ENCODE results near the gene ITFG1. TPM values are rescaled to one million over a fixed set of nuclear protein-coding genes. Genes with fewer than 3 reads are reported as not detected.

Gene ITFG1
- total and polyA plus RNA-seq, 4 donors, result 37.4 to 61.9 (median 48.6) TPM

DNA sequence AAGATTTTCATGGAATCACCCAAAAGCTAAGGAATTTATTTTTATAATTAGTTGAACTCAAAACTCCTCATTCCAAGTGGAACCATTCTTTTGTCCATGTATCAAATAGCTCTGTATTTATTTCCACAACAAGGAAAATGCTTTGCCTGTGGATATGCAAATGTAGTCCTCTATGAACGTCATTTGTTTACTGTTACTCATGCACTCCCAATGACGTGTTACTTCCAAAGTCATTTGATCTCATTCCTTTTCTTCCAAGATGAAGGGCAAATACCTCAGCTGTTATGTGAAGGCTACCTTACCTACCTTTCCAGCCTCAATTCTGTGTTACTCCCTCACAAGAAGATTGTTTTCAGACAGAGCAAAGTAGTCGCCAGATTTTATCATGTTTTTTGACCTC lies 83.7 kb downstream of the ITFG1 start:
- ATAC-seq (ENCODE audit: low FRiP score), result no peak
- Histone ChIP-seq H3K4me3 (ENCODE audit: low read length in 2 of 2) (no peak overlapping the region), H3K36me3 (ENCODE audit: control insufficient read depth in 1 of 2, insufficient read depth in 2 of 2, low read length in 1 of 2) (no peaks in the 10 kb centered on the region), H3K27ac (ENCODE audit: low read depth in 1 of 2, low read length in 2 of 2) (no peak overlapping the region), H3K4me1 (ENCODE audit: control insufficient read depth in 1 of 2, insufficient read depth in 2 of 2, low read length in 2 of 2) (no peaks in the 10 kb centered on the region), H3K27me3 (ENCODE audit: control insufficient read depth in 1 of 2, insufficient read depth in 2 of 2, low read length in 1 of 2) (no peaks in the 10 kb centered on the region), H3K9me3 (ENCODE audit: control insufficient read depth, low read length) (no peaks in the 10 kb centered on the region)
- no peak for DNase-seq
- 65 to 73% methylated on average over 3 of the region's 3 CpGs for WGBS, 2 donors
- intact Hi-C loops (cut with DNase I), result no loop called here

DNA sequence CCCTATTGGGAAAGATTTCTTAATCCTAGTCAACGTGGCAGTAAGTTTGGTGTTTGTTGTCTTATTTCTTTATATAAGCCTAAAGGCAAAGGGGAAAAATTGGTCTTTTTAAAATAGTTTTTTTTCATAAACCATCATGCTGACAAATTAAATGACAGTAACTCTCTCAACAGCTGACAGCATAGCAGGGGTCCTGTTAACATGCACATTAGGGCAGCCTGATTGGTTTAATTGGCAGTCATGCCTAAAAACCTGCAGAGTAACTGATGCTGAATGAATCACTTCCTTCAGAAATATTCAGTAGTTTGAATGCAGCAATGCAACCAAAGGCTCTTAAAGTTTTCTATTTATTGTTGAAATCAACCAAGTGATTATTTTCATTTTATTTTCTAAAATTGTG lies 85.4 kb downstream of the ITFG1 start:
- ATAC-seq (ENCODE audit: low FRiP score) (no peak), DNase-seq (no peak)
- H3K4me3 ChIP-seq (ENCODE audit: low read length in 2 of 2), result no peak overlapping the region
- no peak overlapping the region for H3K27ac ChIP-seq (ENCODE audit: low read depth in 1 of 2, low read length in 2 of 2)
- no peaks in the 10 kb centered on the region for H3K27me3 ChIP-seq (ENCODE audit: control insufficient read depth in 1 of 2, insufficient read depth in 2 of 2, low read length in 1 of 2)
- no peaks in the 10 kb centered on the region for H3K4me1 ChIP-seq (ENCODE audit: control insufficient read depth in 1 of 2, insufficient read depth in 2 of 2, low read length in 2 of 2)
- WGBS, 2 donors, result 88 to 94% methylated on average over 1 of the region's 1 CpG
- H3K9me3 ChIP-seq (ENCODE audit: control insufficient read depth, low read length), result no peaks in the 10 kb centered on the region
- intact Hi-C loops (cut with DNase I), result no loop called here
- no peaks in the 10 kb centered on the region for H3K36me3 ChIP-seq (ENCODE audit: control insufficient read depth in 1 of 2, insufficient read depth in 2 of 2, low read length in 1 of 2)

DNA sequence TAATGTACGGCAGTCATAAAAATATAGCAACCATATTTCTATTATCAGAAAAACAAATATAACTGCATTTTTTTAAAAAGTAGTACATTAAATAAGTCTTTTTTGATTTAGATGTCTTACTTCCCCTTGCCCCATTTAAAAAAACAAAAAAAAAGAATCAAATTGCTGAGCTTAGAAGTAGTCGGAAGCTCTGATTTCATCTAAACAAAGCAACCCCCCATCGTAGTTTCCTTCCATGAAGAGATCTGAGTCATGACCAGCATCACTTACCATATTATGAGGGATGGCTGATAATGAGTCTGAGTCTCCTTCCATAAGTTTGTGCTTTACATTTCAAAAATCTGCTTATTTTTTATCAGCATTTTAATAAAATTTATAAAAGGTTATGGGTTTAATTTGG lies 86.2 kb downstream of the ITFG1 start:
- ATAC-seq (ENCODE audit: low FRiP score), result no peak
- H3K27me3 ChIP-seq (ENCODE audit: control insufficient read depth in 1 of 2, insufficient read depth in 2 of 2, low read length in 1 of 2), result no peaks in the 10 kb centered on the region
- 89% methylated on average over 3 of the region's 3 CpGs for WGBS, 2 donors

DNA sequence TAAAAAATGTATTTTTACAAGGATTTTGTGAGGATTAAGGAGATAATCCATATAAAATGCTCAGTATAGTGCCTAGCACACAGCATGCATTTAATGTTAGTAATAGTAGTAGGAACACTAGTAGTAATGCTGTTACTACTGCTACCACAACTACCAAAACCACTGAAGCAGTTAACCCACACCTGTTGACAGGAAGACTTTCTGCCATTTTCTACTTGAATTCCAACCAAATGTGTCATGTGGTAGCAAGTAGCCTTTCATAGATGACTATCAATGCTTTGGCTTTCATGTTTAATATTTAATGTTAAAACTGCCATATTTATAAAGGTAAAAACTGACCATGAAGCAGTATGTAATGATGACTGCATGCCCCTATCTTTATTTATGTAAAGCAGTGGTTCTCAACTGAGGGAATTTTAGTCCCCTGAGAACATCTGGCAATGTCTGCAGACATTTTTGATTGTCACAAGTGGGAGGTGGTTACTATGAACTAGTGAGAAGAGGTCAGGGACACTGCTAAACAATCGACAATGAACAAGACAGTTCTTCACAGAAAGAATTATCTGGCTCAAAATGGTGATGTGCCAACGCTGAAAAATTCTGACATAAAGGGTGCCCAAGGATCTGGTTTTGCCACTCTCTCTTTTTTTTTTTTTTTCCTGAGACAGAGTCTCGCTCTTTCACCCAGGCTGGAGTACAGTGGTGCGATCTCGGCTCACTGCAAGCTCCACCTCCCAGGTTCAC lies 89.4 kb downstream of the ITFG1 start:
- intact Hi-C loops (cut with DNase I), result no loop called here

More for the DNA sequence above, 86.2 kb downstream of the ITFG1 start:
- Histone ChIP-seq H3K27ac (ENCODE audit: low read depth in 1 of 2, low read length in 2 of 2) (no peak overlapping the region), H3K4me3 (ENCODE audit: low read length in 2 of 2) (no peak overlapping the region), H3K36me3 (ENCODE audit: control insufficient read depth in 1 of 2, insufficient read depth in 2 of 2, low read length in 1 of 2) (no peaks in the 10 kb centered on the region), H3K9me3 (ENCODE audit: control insufficient read depth, low read length) (no peaks in the 10 kb centered on the region), H3K4me1 (ENCODE audit: control insufficient read depth in 1 of 2, insufficient read depth in 2 of 2, low read length in 2 of 2) (no peaks in the 10 kb centered on the region)
- no peak for DNase-seq
- intact Hi-C loops (cut with DNase I), result no loop called here

DNA sequence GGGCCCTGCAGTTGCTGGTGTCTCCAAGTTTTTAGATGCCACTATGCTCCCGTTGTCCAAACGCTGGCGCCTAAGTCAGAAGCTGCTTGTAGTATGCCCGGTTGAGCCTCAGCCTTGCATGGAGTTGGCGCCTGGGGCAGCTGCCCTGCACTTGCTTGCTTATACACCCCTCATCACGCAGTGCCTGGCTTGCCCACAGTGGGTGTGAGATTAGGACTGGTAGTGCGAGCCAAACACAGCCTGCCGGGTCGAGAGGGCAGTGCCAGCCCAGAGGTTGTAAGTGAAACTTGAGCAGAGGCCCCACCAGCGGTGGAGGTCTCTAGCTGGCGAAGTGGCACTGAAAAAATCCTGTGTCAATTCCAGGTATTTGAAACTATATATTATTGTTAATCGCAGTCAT lies 90.3 kb downstream of the ITFG1 start:
- Histone ChIP-seq H3K27me3 (ENCODE audit: control insufficient read depth in 1 of 2, insufficient read depth in 2 of 2, low read length in 1 of 2) (no peaks in the 10 kb centered on the region), H3K36me3 (ENCODE audit: control insufficient read depth in 1 of 2, insufficient read depth in 2 of 2, low read length in 1 of 2) (no peaks in the 10 kb centered on the region), H3K4me1 (ENCODE audit: control insufficient read depth in 1 of 2, insufficient read depth in 2 of 2, low read length in 2 of 2) (no peaks in the 10 kb centered on the region), H3K4me3 (ENCODE audit: low read length in 2 of 2) (no peak overlapping the region), H3K27ac (ENCODE audit: low read depth in 1 of 2, low read length in 2 of 2) (no peak overlapping the region), H3K9me3 (ENCODE audit: control insufficient read depth, low read length) (no peaks in the 10 kb centered on the region)
- 94 to 97% methylated on average over 12 of the region's 12 CpGs for WGBS, 2 donors
- DNase-seq, result no peak
- no peak for ATAC-seq (ENCODE audit: low FRiP score)
- intact Hi-C loops (cut with DNase I), result no loop called here

More for the DNA sequence above, 89.4 kb downstream of the ITFG1 start:
- WGBS, 2 donors, result 94 to 96% methylated on average over 5 of the region's 5 CpGs
- DNase-seq (no peak), ATAC-seq (ENCODE audit: low FRiP score) (no peak)
- H3K36me3 ChIP-seq (ENCODE audit: control insufficient read depth in 1 of 2, insufficient read depth in 2 of 2, low read length in 1 of 2), result no peaks in the 10 kb centered on the region
- no peaks in the 10 kb centered on the region for H3K27me3 ChIP-seq (ENCODE audit: control insufficient read depth in 1 of 2, insufficient read depth in 2 of 2, low read length in 1 of 2)
- H3K9me3 ChIP-seq (ENCODE audit: control insufficient read depth, low read length), result no peaks in the 10 kb centered on the region
- H3K4me1 ChIP-seq (ENCODE audit: control insufficient read depth in 1 of 2, insufficient read depth in 2 of 2, low read length in 2 of 2), result no peaks in the 10 kb centered on the region
- no peak overlapping the region for H3K4me3 ChIP-seq (ENCODE audit: low read length in 2 of 2)
- H3K27ac ChIP-seq (ENCODE audit: low read depth in 1 of 2, low read length in 2 of 2), result no peak overlapping the region

DNA sequence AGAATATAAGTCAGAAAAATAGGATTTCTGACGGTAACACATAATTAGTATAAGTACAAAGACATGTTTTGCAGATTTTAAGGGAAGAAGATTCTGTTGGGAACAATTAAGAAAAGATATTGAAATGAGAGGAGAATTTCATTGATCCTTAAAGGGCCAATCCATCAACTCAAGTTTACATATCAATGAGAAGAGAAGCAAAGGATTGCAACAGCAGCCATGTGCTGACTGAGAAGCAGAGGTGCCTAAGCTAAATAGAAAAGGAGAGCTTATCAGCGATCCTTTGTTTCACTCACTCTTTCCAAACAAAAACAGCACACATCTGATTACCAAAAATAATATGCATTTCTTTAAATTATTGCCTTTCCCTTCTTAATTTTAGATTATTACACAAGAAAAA lies 94.6 kb downstream of the ITFG1 start:
- 62 to 65% methylated on average over 2 of the region's 2 CpGs for WGBS, 2 donors

DNA sequence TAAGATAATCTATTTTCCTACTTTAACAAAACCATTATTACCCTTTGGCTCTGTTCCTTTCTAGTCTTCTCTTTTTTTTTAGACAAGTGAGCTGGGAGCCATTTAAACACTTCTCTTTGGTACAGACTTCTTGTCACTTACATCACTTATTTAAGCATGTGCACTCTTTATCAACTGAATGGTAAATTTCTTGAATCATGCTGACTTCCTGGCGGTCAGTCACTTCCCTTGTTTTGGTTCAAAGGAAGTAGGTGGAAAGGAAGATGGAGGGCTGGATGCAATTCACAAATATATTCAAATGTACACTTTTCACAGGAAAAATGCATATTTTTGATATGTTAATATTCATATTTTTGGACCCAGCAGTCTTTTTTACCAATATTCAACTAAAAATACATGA lies 97.1 kb downstream of the ITFG1 start:
- 94 to 100% methylated on average over 1 of the region's 1 CpG for WGBS, 2 donors
- intact Hi-C loops (cut with DNase I), result no loop called here
- ATAC-seq (ENCODE audit: low FRiP score), result no peak

More for the DNA sequence above, 94.6 kb downstream of the ITFG1 start:
- intact Hi-C loops (cut with DNase I), result no loop called here
- H3K4me3 ChIP-seq (ENCODE audit: low read length in 2 of 2), result no peak overlapping the region
- peaks cover 0 to 4% of the 10 kb centered on the region in 2 donors for H3K36me3 ChIP-seq (ENCODE audit: control insufficient read depth in 1 of 2, insufficient read depth in 2 of 2, low read length in 1 of 2)
- ATAC-seq (ENCODE audit: low FRiP score) (no peak), DNase-seq (no peak)
- H3K27ac ChIP-seq (ENCODE audit: low read depth in 1 of 2, low read length in 2 of 2), result no peak overlapping the region
- H3K27me3 ChIP-seq (ENCODE audit: control insufficient read depth in 1 of 2, insufficient read depth in 2 of 2, low read length in 1 of 2), result no peaks in the 10 kb centered on the region
- no peaks in the 10 kb centered on the region for H3K9me3 ChIP-seq (ENCODE audit: control insufficient read depth, low read length)
- H3K4me1 ChIP-seq (ENCODE audit: control insufficient read depth in 1 of 2, insufficient read depth in 2 of 2, low read length in 2 of 2), result no peaks in the 10 kb centered on the region

DNA sequence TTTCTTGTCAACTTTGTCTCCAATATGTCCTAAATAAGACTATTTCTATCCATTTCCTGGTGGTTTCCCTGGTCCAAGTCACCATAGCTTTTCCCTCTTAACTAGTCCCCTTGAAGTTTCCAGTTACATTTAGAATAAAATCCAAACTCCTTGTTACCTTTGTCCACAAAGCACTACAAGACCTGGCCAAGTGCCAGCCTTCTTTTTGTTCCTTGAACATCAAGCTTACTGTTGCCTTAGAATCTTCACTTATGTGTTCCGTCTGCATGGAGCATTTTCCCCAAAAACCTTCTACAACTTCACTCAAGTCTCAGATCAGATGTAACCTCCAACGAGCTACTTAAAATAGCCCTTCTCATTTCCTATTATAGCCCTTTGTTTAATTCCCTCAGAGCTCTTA lies 101.4 kb downstream of the ITFG1 start:
- Histone ChIP-seq H3K9me3 (ENCODE audit: control insufficient read depth, low read length) (no peaks in the 10 kb centered on the region), H3K27ac (ENCODE audit: low read depth in 1 of 2, low read length in 2 of 2) (no peak overlapping the region), H3K27me3 (ENCODE audit: control insufficient read depth in 1 of 2, insufficient read depth in 2 of 2, low read length in 1 of 2) (no peaks in the 10 kb centered on the region), H3K4me1 (ENCODE audit: control insufficient read depth in 1 of 2, insufficient read depth in 2 of 2, low read length in 2 of 2) (no peaks in the 10 kb centered on the region), H3K4me3 (ENCODE audit: low read length in 2 of 2) (no peak overlapping the region), H3K36me3 (ENCODE audit: control insufficient read depth in 1 of 2, insufficient read depth in 2 of 2, low read length in 1 of 2) (peaks cover 0 to 2% of the 10 kb centered on the region in 2 donors)
- intact Hi-C loops (cut with DNase I), result no loop called here
- ATAC-seq (ENCODE audit: low FRiP score), result no peak
- 80 to 92% methylated on average over 2 of the region's 2 CpGs for WGBS, 2 donors
- no peak for DNase-seq

More for the DNA sequence above, 97.1 kb downstream of the ITFG1 start:
- Histone ChIP-seq H3K4me1 (ENCODE audit: control insufficient read depth in 1 of 2, insufficient read depth in 2 of 2, low read length in 2 of 2) (no peaks in the 10 kb centered on the region), H3K27ac (ENCODE audit: low read depth in 1 of 2, low read length in 2 of 2) (no peak overlapping the region), H3K36me3 (ENCODE audit: control insufficient read depth in 1 of 2, insufficient read depth in 2 of 2, low read length in 1 of 2) (peaks cover 0 to 4% of the 10 kb centered on the region in 2 donors), H3K27me3 (ENCODE audit: control insufficient read depth in 1 of 2, insufficient read depth in 2 of 2, low read length in 1 of 2) (no peaks in the 10 kb centered on the region), H3K9me3 (ENCODE audit: control insufficient read depth, low read length) (no peaks in the 10 kb centered on the region), H3K4me3 (ENCODE audit: low read length in 2 of 2) (no peak overlapping the region)
- DNase-seq, result no peak

DNA sequence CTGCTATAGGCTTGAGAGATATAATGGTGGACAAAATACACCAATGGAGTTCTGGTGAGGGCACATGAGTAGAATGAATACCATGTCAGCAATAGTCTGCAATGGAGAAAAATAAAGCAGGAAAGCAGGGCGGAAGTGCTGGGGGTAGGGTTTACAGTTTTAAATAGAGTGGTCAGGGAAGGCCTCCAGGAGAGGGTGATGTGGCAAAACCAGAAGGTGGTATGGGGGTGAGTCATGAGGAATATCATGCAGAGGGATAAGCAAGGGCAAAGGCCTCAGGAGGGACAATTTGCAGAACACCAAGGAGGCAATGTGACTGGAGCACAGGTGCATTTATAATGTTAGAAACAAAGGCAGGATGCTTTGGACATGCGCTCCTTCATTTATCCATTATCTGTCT lies 102.0 kb downstream of the ITFG1 start:
- Histone ChIP-seq H3K36me3 (ENCODE audit: control insufficient read depth in 1 of 2, insufficient read depth in 2 of 2, low read length in 1 of 2) (peaks cover 0 to 2% of the 10 kb centered on the region in 2 donors), H3K9me3 (ENCODE audit: control insufficient read depth, low read length) (no peaks in the 10 kb centered on the region), H3K27ac (ENCODE audit: low read depth in 1 of 2, low read length in 2 of 2) (no peak overlapping the region), H3K4me1 (ENCODE audit: control insufficient read depth in 1 of 2, insufficient read depth in 2 of 2, low read length in 2 of 2) (no peaks in the 10 kb centered on the region), H3K27me3 (ENCODE audit: control insufficient read depth in 1 of 2, insufficient read depth in 2 of 2, low read length in 1 of 2) (no peaks in the 10 kb centered on the region), H3K4me3 (ENCODE audit: low read length in 2 of 2) (no peak overlapping the region)
- intact Hi-C loops (cut with DNase I), result no loop called here
- ATAC-seq (ENCODE audit: low FRiP score), result no peak
- DNase-seq, result no peak
- WGBS, 2 donors, result 97 to 100% methylated on average over 2 of the region's 2 CpGs

Measured in aorta (tissue), 5 donors.